HepG2 (cell line): ENCODE results near the gene CCN2. TPM values are rescaled to one million over a fixed set of nuclear protein-coding genes. Genes with fewer than 3 reads are reported as not detected.
A peak's percentile ranks its signal among the peaks of the same experiment; 100 is the strongest.

Experiments used
- FOXA1 ChIP-seq, 2 experiments: fragments of 450-650 bp in 1 of 2; sonication (generic) in 1 of 2; formaldehyde crosslinking in 1 of 2; IDR thresholded peaks; 2 replicates each; pipeline versions ENCODE4 v1.4.0 to v1.6.1; 2016 to 2020; ENCODE audit warnings: missing genetic modification reagents in 1 of 2
- GTF2F1 ChIP-seq: fragments of 150-350 bp; IDR thresholded peaks from 2 replicates; pipeline ENCODE4 v1.6.1; 2014; ENCODE audit warnings: low read length
- ZBTB42 ChIP-seq: sonication (generic); formaldehyde crosslinking; IDR thresholded peaks from 2 replicates; pipeline ENCODE4 v1.5.0; 2020; ENCODE audit warnings: mild to moderate bottlenecking, missing genetic modification reagents
- ZNF530 ChIP-seq: sonication (generic); formaldehyde crosslinking; IDR thresholded peaks from 2 replicates; pipeline ENCODE4 v1.5.0; 2020; ENCODE audit warnings: low read depth, mild to moderate bottlenecking, missing genetic modification reagents
- ZNF562 ChIP-seq: sonication (generic); formaldehyde crosslinking; IDR thresholded peaks from 2 replicates; pipeline ENCODE4 v1.8.0; 2022; ENCODE audit warnings: missing genetic modification reagents, borderline replicate concordance
- polyA plus RNA-seq, 8 experiments: library from polyadenylated mRNA; depleted of rRNA in 3 of 8; stranded (reverse) in 7 of 8; unstranded in 1 of 8; fragments of >200 nt; fragmentation: Illumina TruSeq in 4 of 8; extraction: Trizol in 4 of 8; gene quantifications; 2 replicates each; pipeline versions ENCODE4 v1.2.1 to v1.2.3, GENCODE V29; 2011 to 2016; ENCODE audit warnings: low read depth in 4 of 8, missing spikeins in 1 of 8, mixed read lengths in 1 of 8; ENCODE audit not compliant: insufficient read depth in 1 of 8
- total RNA-seq, 5 experiments: library from RNA; depleted of rRNA; stranded (reverse); fragments of >200 nt; fragmentation: Illumina TruSeq; extraction: Trizol; gene quantifications; 2 replicates each; pipeline ENCODE4 v1.2.3, GENCODE V29; 2016; ENCODE audit warnings: low read depth in 1 of 5
- TF ChIP-seq, protein P1 (sequence below): sonication (generic); formaldehyde crosslinking; IDR thresholded peaks from 2 replicates; pipeline ENCODE4 v1.4.0; 2020; ENCODE audit warnings: missing genetic modification reagents, borderline replicate concordance
- TF ChIP-seq, protein P2 (sequence below): sonication (generic); formaldehyde crosslinking; IDR thresholded peaks from one replicate; pipeline ENCODE4 v1.5.1; 2020; ENCODE audit warnings: mild to moderate bottlenecking, missing genetic modification reagents; ENCODE audit errors: not compliant biosample characterization
- TF ChIP-seq, protein P3 (sequence below): sonication (generic); formaldehyde crosslinking; IDR thresholded peaks from 2 replicates; pipeline ENCODE4 v1.5.0; 2020; ENCODE audit warnings: mild to moderate bottlenecking, missing genetic modification reagents
- TF ChIP-seq, protein P4 (sequence below): sonication (generic); formaldehyde crosslinking; IDR thresholded peaks from 2 replicates; pipeline ENCODE4 v1.4.0; 2020; ENCODE audit warnings: mild to moderate bottlenecking, missing genetic modification reagents
- TF ChIP-seq, protein P5 (sequence below): sonication (generic); formaldehyde crosslinking; IDR thresholded peaks from 2 replicates; pipeline ENCODE4 v1.8.1; 2023; ENCODE audit warnings: missing genetic modification reagents, mild to moderate bottlenecking, borderline replicate concordance

Gene CCN2
- total and polyA plus RNA-seq, 2 of the 13 experiments (the other 11 are each of a cell fraction or from before 2014, with no cell fraction given): 34.7 to 316 TPM

DNA sequence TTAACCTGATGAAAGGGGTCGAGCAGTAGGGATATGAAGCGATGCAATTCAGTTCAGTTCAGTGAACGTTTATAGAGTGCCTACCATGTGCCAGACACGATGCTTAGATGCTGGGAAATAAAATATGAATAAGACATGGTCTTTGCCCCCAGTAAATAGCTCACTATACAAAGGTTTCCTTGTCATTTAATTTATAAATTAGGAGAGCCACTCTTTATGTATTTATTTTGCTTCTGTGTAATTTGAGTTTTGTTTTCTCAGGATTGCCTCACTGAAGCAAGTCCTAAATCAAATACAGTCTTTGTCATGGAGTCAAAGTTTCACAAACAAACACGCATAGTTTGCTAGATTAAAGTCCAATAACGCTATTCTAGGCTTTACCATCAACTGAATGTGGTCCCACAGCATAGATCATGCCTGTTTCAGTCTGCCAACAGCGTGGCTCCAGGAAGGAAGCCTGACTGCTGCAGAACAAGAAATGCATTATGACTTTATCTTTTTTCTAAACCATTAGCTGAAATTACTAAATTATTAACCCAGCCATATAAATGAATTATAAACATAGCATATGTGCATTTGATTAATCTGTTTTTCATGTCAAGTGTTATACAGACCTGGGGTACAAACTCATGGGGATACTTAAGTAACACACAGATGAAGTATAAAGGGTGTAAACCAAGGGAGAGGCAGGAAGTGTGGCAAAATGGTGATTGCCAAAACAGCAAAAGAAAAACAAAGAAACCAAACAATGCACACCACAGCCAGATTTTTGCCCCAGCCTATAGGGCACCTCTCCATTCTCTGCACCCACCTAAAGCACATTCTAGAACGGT is 29.8 kb upstream of the CCN2 start (continued):
- TF ChIP-seq, protein P1, sequence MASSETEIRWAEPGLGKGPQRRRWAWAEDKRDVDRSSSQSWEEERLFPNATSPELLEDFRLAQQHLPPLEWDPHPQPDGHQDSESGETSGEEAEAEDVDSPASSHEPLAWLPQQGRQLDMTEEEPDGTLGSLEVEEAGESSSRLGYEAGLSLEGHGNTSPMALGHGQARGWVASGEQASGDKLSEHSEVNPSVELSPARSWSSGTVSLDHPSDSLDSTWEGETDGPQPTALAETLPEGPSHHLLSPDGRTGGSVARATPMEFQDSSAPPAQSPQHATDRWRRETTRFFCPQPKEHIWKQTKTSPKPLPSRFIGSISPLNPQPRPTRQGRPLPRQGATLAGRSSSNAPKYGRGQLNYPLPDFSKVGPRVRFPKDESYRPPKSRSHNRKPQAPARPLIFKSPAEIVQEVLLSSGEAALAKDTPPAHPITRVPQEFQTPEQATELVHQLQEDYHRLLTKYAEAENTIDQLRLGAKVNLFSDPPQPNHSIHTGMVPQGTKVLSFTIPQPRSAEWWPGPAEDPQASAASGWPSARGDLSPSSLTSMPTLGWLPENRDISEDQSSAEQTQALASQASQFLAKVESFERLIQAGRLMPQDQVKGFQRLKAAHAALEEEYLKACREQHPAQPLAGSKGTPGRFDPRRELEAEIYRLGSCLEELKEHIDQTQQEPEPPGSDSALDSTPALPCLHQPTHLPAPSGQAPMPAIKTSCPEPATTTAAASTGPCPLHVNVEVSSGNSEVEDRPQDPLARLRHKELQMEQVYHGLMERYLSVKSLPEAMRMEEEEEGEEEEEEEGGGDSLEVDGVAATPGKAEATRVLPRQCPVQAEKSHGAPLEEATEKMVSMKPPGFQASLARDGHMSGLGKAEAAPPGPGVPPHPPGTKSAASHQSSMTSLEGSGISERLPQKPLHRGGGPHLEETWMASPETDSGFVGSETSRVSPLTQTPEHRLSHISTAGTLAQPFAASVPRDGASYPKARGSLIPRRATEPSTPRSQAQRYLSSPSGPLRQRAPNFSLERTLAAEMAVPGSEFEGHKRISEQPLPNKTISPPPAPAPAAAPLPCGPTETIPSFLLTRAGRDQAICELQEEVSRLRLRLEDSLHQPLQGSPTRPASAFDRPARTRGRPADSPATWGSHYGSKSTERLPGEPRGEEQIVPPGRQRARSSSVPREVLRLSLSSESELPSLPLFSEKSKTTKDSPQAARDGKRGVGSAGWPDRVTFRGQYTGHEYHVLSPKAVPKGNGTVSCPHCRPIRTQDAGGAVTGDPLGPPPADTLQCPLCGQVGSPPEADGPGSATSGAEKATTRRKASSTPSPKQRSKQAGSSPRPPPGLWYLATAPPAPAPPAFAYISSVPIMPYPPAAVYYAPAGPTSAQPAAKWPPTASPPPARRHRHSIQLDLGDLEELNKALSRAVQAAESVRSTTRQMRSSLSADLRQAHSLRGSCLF (CRISPR knock-in tag): 0 out of 2 replicates have a peak, but pooled peaks have one; percentile 24
- peak; percentile 94 for TF ChIP-seq FOXA1 (IDR thresholded peaks at IDR 0.05)
- peak; percentile 96 for TF ChIP-seq FOXA1 (CRISPR knock-in tag; IDR thresholded peaks at IDR 0.05)
- TF ChIP-seq, protein P2, sequence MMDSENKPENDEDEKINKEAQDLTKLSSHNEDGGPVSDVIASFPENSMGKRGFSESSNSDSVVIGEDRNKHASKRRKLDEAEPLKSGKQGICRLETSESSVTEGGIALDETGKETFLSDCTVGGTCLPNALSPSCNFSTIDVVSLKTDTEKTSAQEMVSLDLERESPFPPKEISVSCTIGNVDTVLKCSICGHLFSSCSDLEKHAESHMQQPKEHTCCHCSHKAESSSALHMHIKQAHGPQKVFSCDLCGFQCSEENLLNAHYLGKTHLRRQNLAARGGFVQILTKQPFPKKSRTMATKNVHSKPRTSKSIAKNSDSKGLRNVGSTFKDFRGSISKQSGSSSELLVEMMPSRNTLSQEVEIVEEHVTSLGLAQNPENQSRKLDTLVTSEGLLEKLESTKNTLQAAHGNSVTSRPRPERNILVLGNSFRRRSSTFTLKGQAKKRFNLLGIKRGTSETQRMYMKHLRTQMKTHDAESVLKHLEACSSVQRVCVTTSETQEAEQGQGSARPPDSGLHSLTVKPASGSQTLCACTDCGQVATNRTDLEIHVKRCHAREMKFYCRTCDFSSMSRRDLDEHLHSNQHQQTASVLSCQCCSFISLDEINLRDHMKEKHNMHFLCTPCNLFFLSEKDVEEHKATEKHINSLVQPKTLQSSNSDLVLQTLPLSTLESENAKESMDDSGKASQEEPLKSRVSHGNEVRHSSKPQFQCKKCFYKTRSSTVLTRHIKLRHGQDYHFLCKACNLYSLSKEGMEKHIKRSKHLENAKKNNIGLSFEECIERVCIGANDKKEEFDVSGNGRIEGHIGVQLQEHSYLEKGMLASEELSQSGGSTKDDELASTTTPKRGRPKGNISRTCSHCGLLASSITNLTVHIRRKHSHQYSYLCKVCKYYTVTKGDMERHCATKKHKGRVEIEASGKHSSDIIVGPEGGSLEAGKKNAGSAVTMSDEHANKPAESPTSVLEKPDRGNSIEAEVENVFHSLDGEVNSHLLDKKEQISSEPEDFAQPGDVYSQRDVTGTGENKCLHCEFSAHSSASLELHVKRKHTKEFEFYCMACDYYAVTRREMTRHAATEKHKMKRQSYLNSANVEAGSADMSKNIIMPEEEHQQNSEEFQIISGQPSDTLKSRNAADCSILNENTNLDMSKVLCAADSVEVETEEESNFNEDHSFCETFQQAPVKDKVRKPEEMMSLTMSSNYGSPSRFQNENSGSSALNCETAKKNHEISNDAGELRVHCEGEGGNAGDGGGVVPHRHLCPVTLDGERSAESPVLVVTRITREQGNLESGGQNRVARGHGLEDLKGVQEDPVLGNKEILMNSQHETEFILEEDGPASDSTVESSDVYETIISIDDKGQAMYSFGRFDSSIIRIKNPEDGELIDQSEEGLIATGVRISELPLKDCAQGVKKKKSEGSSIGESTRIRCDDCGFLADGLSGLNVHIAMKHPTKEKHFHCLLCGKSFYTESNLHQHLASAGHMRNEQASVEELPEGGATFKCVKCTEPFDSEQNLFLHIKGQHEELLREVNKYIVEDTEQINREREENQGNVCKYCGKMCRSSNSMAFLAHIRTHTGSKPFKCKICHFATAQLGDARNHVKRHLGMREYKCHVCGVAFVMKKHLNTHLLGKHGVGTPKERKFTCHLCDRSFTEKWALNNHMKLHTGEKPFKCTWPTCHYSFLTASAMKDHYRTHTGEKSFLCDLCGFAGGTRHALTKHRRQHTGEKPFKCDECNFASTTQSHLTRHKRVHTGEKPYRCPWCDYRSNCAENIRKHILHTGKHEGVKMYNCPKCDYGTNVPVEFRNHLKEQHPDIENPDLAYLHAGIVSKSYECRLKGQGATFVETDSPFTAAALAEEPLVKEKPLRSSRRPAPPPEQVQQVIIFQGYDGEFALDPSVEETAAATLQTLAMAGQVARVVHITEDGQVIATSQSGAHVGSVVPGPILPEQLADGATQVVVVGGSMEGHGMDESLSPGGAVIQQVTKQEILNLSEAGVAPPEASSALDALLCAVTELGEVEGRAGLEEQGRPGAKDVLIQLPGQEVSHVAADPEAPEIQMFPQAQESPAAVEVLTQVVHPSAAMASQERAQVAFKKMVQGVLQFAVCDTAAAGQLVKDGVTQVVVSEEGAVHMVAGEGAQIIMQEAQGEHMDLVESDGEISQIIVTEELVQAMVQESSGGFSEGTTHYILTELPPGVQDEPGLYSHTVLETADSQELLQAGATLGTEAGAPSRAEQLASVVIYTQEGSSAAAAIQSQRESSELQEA (CRISPR knock-in tag): no peak
- TF ChIP-seq, protein P3, sequence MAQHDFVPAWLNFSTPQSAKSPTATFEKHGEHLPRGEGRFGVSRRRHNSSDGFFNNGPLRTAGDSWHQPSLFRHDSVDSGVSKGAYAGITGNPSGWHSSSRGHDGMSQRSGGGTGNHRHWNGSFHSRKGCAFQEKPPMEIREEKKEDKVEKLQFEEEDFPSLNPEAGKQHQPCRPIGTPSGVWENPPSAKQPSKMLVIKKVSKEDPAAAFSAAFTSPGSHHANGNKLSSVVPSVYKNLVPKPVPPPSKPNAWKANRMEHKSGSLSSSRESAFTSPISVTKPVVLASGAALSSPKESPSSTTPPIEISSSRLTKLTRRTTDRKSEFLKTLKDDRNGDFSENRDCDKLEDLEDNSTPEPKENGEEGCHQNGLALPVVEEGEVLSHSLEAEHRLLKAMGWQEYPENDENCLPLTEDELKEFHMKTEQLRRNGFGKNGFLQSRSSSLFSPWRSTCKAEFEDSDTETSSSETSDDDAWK: no peak
- no peak for TF ChIP-seq GTF2F1
- TF ChIP-seq, protein P4, sequence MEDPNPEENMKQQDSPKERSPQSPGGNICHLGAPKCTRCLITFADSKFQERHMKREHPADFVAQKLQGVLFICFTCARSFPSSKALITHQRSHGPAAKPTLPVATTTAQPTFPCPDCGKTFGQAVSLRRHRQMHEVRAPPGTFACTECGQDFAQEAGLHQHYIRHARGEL (CRISPR knock-in tag): no peak
- no peak; the same call in 1 of the 2 replicates for TF ChIP-seq ZBTB42 (CRISPR knock-in tag)
- TF ChIP-seq ZNF530 (CRISPR knock-in tag): no peak
- no peak for TF ChIP-seq ZNF562
- TF ChIP-seq, protein P5, sequence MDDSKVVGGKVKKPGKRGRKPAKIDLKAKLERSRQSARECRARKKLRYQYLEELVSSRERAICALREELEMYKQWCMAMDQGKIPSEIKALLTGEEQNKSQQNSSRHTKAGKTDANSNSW (CRISPR knock-in tag): no peak
